HG03064 (cell line): ENCODE data around the gene CCDC60.

ENCODE experiments used
- ATAC-seq: cut with Tn5 transposase; IDR thresholded peaks from one replicate; pipeline ENCODE4 v1.9.1; 2021; ENCODE audit warnings: low read depth; ENCODE audit not compliant: unreplicated experiment

The CCDC60 gene

GRCh38 chr12:119381471-119382235 lies 47.1 kb downstream of the CCDC60 start:
- ATAC-seq = no peak

DNA sequence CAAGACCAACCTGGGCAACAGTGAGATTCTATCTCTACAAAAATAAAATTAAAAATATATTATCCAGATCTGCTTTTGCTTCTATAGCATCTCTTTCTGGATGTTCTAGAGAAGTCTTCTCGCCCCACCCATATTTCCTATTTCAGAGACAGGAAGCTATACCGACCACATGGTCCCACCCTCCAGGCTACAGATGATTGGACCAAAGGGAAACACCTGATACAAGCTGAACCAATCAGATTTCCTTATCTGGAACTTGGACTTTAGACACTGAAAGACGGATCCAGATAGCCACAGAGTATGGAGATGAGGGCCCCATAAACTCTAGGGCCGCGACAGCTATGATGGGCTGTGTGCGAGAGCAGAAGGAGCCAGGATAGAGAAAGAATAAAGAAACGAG lies 48.7 kb downstream of the CCDC60 start:
- no peak for ATAC-seq

DNA sequence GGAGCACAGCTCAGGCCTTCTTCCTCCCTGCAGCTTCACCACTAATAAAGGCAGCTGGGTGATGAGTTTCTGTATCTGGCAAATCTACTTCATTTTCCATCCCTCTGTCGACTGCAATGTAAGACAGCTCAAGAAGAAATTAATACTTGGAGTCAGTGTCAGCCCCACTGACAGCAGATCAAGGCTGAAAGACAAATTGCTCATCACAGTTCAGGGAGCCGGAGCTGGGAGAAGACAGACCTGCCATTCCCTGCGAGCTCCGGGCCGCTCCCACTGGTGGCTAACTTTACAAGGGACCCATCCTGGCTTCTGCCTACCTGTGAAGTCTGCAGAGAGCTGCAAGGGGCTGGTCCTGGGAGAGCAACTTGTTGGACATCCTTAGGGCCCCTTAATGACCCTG lies 49.8 kb downstream of the CCDC60 start:
- ATAC-seq = no peak

- no peak for ATAC-seq
Observed at GRCh38 chr12:119385659-119386058, 51.1 kb downstream of the CCDC60 start.

GRCh38 chr12:119389687-119390086 lies 55.2 kb downstream of the CCDC60 start:
- ATAC-seq = no peak

DNA sequence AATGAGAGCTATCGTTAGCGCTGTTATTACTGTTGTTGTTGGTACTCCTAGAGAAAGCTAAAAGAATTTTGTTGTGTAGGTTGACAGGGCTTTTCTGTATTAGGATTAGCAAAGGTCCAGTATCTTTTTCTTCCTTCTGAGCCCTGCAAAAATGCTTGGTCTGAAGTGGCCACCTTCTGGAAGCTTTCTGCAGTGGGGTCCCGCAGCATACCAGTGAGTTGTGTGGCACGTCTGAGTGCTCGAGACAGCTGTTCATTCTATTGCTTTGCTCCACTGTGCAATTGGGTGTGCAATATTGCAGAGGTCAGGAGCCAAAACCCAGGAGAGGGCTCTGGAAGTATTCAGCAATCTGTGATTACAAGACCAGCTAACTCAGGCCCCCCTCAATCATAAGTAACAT lies 57.1 kb downstream of the CCDC60 start:
- ATAC-seq = no peak

GRCh38 chr12:119393677-119394076 lies 59.1 kb downstream of the CCDC60 start:
- no peak for ATAC-seq

GRCh38 chr12:119397540-119397939 lies 63.0 kb downstream of the CCDC60 start:
- ATAC-seq = no peak

DNA sequence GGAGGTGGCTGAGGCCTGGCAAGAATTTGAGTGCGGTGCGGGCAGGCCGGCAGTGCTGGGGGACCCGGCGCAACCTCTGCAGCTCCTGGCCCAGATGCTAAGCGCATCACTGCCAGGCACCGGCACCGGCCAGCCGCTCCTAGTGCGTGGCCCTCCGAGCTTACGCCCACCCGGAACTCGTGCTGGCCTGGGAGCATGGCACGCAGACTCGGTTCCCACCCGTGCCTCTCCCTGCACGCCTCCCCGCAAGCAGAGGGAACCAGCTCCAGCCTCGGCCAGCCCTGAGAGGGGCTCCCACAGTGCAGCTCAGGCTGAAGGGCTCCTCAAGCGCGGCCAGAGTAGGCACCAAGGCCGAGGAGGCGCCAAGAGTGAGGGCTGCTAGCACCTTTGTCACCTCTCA lies 63.7 kb downstream of the CCDC60 start:
- no peak for ATAC-seq

GRCh38 chr12:119399301-119399700 lies 64.8 kb downstream of the CCDC60 start:
- no peak for ATAC-seq

DNA sequence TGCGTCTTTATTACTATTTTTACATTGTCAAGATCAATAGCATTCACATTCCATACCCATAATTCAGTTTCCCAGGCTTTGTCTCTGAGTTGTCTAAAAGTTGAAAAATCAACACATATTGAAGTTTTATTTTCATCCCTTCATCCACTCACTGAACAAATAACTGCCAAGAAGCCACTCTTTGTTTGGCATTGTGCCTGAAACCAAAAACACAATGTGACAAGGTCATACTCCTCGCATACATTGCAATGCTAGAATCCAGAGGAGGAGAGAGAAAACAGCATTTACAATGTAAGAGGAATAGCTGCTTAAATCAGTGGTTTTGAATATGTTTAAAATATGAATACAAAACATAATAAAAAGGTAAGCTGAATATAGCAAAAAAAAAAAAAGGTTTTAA lies 71.8 kb downstream of the CCDC60 start:
- ATAC-seq = no peak

DNA sequence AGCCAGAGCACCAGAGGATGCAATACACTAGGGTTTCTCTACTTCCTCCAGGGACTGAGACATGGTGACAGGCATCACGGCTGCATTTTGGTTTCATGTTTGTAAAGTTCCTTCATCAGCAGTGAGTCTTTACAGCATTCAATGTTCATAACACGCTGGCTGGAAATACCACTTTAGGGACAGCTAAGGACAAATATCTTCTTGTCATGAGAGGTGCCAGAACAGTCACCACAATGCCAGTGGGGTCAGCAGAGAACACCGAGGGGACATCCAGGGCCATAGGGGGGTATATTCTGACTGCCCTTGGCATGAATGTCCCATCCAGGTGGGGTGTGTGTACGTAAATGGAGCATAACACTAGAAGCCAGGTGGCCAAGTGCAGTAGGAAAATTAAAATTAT lies 72.3 kb downstream of the CCDC60 start:
- ATAC-seq = no peak

DNA sequence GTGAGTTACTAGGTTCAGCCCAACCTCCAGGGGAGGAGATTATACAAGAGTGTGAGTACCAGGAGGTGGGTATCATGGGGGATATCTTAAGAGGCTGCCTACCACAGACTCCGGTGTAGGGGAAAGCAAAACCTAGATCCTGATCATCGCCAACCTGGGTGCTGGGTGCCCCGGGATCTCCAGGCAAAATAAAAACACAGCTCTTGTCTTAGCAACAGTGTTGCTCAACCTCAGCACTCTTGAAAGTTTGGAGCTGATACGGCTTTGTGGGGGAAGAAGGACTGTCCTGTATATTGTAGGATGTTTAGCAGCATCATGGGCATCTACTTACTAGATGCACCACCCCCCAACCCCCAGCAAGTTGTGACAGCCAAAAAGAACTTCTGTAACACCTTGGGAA lies 74.5 kb downstream of the CCDC60 start:
- no peak for ATAC-seq

DNA sequence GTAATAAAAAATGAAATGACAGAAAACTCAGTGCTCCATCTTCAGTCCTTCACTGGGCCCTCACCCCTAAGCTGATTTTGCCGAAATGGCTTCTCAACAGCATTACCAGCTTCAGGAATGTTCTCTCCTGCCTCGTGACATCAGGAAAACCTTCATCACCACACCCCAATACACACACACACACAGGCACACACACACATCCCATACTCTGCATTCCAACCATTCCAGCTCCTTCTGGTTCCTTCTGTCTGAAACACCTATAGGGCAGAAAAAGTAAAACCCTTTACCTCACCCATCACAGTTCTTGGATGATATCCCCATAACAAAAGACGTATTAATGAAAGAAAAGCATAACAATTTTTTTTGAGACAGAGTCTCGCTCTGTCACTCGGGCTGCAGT lies 75.9 kb downstream of the CCDC60 start:
- ATAC-seq = no peak

DNA sequence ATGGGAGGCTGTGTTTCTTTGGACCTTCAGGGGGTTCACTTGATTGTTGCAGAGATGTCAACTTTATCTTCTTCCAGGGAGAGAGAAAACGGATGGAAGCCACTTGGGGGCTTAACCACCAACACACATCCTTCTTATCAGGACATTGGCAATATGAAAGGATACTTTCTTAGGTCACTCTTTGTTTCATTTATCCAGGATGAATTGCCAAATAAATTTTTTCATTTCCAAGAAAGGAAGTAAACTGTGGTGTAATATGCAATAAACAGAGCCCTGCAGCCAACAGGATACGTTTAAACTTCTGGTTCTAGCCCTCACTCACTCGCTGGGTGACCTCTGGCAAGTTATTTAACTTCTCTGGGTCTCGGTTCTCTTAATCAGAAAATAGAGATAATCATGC lies 77.8 kb downstream of the CCDC60 start:
- ATAC-seq = no peak

DNA sequence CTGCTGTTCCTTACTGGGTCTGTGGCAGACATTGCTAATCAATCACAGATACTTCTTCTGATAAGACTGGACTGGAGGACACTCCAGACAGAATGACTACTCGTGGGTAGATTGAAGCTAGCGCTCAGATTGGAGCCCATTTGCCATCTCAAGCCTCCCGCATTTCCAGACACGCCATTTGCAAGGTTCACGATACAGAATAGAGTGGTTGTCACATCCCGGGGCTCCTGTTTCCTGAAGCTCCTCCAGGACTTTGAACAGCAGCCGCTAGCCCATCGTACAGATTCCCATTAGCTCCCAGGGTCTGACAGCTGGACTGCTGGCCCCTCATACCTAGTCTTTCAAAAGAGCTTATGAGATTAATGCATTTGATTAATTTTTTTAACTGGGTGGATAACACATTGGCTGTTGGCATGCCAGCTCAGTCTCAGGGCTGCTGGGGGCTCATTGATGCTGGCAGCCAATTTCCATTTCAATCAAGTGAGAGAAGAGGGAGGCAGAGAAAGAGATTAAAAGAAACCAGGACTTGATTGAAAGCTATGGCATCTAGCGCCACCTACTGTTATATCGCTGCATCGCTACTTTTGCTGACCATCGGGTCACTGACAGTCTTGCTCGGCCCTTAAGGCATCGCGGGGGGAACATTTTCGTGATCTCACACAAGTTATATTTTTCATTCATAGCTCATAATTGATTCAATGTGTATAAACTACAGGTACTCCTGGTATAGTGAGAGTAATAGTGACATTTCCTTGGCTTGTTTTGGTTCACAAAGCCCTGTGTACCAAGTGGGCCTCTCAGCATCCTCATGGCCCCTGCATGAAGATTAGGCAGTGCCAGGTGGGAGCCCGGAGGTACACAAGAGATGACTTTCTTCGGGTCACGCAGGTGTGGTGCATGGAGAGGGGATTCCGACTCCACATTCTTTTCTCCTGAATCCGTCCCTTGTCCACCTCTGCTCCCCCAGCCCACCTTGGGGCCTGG lies 78.6 kb downstream of the CCDC60 start:
- no peak for ATAC-seq

DNA sequence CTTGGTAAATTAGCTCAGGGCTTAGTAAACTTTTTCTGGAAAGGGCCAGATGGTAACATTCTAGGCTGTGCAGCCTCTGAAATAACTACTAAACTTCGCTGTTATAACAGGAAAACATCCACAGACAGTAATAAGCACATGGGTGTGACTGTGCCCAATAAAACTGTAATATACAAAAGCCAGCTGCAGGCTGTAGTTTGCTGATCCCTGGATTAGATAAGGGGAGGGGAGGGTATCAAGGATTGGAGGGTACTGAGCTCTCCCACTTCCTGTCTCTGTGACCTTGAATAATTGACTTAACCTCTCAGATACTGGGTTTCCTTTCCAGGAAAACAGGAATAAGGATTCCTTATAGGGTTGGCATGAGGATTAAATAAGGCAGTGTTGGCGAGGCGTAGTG lies 81.2 kb downstream of the CCDC60 start:
- ATAC-seq = no peak

DNA sequence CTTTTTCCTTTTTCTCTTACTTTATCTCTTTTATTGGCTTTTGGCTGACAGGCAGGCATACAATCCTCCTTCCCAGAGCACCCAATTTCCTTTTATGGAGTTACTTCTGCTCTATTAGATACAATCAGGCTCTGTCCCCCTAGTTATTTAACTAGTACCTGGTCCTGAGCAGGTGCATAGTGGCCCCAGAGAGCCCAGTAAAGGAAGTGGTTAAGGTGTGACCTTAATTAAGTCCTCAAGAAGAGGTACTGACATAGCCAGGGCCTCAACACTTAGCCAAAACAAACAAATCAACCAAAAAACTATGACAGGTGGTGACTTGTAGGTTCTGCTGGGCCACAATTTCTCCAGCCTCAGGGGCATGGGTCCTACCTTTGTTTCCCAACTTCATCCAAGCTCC lies 82.9 kb downstream of the CCDC60 start:
- ATAC-seq = no peak

DNA sequence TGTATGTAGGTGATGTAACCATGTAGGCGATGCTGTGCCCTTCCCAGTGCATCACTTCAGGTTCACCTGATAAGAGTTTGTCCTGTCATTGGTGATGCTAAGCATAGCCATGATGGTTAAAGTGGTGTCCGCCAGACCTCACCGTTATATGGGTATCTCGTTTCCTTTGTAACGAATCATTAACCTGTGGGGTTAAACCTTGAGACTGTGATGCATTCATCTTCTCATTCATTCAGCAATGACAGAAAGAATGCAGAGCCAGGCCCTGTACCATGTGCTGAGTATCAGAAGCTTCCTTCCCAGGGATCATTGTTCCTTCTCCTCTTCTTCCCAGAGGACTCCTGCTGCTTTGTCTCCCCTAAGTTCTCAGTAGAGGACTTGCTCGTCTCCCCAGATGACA lies 84.9 kb downstream of the CCDC60 start:
- no peak for ATAC-seq

DNA sequence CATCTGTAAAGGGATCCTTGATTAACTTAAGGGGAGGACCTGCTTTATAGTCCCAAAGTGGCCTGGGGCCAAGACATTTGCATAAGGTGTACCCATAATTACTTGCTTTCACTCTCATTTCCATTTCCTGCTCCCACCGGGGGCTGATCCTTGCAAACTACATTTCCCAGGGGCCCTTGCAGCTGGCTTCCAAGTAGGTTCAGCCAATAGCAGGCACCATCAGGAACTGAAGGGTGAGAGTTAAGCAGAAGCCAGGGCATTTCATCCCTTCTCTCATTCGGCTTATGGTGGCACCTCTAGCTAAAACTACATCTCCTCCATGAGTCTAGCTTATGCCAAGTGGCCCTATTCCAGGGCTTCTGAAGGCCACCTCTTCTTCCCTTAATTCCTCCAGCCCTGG lies 88.8 kb downstream of the CCDC60 start:
- no peak for ATAC-seq

GRCh38 chr12:119425623-119426022 lies 91.1 kb downstream of the CCDC60 start:
- ATAC-seq = no peak

DNA sequence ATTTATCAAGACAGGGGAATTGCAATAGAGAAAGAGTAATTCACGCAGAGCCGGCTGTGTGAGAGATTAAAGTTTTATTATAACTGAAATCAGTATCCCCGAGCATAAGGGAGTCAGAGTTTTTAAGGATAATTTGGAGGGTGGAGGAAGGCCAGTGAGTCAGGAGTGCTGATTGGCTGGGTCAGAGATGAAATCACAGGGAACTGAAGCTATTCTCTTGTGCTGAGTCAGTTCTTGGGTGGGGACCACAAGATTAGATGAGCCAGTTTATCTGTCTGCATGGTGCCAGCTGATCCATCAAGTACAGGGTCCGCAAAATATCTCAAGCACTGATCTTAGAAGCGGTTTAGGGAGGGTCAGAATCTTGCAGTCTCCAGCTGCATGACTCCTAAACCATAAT lies 96.6 kb downstream of the CCDC60 start:
- ATAC-seq = no peak
